Fibroblast of skin of right biceps (primary cell): ENCODE measurements around the gene OR2J2.
"Not testable (repeated sequence)": the region's sequence is repeated elsewhere in the genome, so short reads cannot be mapped to it uniquely, and the experiment has no call there.

Source experiments
- DNase-seq: peaks from one replicate; pipeline ENCODE4 v3.0.0-alpha.2; 2013

OR2J2 gene

DNA sequence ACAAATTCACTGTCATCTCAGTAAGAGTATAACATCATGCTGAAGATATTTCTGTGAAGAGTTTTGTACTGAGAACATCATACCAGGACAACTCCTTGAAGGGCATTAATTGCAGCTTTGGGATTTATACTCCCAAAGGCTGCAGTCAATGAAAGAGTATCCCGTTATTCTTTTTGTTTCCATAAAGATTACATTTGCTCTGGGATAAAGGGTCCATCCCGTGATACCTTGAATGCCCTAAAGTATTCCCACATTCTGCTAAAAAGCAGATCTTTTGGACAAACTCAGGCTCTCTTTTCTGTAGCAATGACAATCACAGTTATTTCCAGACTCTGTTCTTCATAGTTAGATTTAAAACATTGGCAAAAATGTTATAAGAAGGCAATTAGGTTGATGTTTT lies at the start of gene OR2J2:
OR2J2 (plus strand) TSS at position 301 of the 400 bp plus-strand sequence. CDS start 2,729 bp downstream, outside the sequence.
- DNase-seq: not testable (repeated sequence)

DNA sequence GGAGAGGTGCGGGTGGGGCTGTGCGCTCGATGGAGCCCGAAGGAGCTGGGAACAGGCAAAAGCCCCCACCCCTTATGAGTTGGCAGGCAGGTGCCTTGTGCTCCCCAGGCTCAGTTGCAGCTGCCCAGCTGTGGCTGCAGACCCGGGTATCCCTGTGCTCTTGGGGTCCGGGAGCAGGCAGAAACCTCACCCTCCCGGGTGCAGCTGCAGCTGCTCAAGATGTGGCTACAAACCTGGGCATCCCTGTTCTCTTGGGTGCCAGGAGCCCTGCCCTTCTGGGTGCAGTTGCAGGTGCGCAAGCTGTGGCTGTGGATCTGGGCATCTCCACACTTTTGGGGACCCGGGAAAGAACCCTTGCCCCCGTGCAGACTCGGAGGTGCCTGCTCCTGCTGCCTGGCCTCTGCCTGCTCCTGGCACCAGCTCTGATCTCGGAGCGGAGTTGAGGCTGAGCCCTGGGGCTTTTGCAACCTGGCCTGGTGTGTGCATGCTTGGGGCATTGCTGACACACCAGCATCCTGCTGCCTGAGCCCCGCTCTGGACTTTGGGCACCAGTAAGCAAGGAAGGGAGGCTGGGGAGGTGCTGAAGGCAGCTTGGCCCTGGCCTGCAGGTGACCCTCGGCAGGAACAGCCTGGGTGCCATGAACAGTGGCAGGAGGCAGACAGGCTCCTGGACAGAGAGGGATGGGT lies 41.2 kb upstream of the OR2J2 start:
- DNase-seq: no peak

DNA sequence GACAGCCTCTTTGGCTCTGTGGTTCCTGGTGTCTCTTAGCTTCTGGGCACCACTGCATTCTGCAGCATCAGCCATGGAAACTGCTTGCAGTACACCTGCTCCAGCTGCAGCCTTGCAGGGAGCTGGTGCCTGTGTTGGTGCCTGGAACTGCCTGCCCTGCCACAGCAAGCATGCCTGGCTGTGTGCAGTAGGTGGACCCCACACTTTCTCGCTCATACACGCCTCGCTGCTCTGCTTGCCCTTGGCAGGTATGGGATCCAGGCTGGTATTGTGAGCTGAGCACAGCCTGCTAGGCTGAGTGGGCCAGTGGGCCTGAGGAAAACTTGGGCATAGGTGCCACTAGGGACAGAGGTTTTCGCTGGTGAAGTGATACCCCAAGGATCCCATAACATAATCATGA lies 40.1 kb upstream of the OR2J2 start:
- no peak for DNase-seq

DNA sequence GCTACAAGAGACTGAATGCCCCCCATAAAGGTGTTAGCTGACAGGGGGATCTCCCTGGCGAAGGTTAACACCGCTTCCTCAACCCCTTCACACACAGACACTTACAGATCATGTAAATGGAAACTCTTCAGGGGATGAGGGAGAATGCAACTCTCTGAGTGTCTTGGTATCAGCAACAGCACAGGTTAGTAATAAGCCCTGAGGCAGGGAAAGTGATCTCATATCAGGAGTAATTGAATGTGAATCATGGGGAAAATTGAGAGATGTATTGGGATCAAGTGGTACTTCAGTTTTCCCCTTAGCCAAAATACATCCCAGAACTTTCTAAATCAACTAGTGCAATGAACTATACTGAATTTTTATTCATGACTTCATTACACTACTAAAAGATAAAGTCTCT lies 39.0 kb upstream of the OR2J2 start:
- no peak for DNase-seq

DNA sequence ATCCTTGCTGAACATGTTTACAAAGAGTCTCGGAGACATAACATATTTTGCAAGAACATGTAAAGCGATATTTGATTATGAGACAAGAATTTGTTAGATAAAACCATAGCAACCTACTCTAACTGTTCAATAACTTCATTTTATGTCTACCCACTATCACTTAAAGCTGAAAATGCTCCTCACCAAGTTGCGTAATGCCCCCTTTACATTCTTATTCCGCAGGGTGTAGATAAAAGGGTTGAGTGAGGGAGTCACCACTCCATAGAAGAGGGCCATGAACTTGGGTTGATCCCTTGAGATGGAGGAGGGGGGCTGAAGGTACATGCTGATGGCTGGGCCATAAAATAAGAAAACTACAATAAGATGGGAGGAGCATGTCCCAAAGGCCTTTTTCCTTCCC lies 33.0 kb upstream of the OR2J2 start:
- DNase-seq: no peak

DNA sequence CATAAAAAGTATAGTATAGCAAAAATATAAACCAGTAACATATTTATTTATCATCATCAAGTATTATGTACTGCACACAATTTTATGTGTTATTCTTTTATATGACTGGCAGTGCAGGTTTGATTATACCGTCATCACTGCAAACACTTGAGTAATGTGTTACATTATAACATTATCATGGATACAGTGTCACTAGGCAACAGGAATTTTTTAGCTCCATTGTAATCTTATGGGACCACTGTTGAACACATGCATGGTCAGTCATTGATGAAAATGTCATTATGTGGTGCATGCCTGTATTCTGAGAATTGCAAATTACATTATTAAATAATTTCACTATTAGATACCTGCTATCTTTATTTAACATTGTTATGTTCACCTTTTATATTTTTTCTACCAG lies 29.1 kb upstream of the OR2J2 start:
- DNase-seq: no peak

DNA sequence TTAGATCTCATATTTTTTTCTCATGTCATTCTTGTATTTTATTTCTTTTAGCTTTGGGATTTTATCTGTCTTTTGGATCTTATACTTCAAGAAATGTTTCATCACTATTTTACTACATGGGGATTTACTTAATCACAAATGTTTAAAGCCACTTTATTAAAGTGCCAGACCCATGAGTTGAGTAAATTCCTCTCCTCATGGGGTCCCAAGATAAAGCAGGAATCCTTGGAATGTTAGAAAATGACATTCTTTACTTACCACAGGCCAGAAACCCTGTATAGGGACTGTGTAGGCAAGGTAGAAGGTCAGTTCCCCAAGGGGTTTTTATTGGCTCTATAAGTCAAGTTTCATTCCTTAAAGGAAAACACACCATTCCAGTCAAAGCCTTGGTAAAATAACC lies 28.4 kb upstream of the OR2J2 start:
- no peak for DNase-seq

DNA sequence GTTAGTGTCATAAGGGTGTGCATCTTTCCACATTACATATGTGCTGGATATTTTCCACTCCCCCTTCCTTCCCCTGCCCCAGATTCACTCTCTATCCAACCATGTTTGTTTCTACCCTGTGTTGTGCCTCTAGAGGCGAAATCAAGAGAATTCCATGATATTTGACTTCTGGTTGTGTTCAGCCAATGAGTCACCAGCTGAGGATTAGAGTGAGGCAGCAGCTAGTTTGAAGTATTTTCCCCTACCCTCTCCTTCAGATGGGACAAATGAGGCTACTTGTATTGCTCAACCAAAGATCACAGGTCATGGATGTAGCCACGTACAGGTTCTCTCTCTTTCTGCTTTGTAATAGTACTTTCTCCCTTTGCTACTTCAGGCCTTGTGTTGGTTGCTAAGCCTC lies 24.5 kb upstream of the OR2J2 start:
- DNase-seq: no peak

DNA sequence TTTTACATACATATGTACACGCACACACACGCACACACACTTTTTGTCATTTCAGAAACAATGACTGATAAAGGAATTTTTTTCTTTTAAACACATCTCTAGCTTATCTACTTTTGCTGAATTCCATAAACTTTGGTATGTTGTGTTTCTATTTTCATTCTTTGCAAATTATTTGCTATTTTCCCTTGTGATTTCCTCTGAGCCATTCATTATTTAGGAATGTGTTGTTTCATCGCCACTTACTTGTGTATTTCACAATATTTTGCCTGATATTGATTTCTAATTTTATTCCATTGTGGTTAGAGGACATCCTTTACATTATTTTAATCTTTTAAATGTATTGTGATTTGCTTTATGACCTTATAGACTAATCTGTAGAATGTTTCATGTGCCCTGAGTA lies 23.6 kb upstream of the OR2J2 start:
- DNase-seq: no peak

DNA sequence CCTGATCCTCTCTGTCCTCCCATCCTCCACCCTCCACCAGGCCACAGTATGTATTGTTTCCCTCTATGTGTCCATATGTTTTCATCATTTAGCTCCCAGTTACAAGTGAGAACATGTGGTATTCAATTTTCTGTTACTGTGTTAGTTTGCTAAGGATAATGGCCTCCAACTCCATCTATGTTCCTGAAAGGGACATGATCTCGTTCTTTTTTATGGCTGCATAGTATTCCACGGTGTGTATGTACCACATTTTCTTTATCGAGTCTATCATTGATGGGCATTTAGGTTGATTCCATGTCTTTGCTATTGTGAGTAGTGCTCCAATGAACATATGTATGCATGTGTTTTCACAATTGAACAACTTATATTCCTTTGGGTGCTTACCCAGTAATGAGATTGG lies 21.3 kb upstream of the OR2J2 start:
- not testable (repeated sequence) for DNase-seq

DNA sequence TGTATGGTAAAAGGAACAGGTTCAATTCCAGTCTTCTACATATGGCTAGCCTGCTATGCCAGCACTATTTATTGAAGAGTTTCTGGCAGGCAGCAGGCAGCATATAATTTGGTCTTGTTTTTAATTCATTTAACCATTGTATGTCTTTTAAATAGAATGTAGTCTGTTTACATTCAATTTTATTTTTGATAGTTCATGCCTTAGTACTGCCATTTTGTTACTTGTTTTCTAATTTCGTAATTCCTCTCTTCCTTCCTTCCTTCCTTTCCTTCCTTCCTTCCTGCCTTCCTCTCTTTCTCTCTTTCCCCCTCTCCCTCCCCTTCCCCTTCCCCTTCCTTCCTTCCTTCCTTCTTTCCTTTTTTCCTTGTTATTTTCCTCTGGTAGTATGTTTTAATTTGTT lies 17.6 kb upstream of the OR2J2 start:
- no peak for DNase-seq

DNA sequence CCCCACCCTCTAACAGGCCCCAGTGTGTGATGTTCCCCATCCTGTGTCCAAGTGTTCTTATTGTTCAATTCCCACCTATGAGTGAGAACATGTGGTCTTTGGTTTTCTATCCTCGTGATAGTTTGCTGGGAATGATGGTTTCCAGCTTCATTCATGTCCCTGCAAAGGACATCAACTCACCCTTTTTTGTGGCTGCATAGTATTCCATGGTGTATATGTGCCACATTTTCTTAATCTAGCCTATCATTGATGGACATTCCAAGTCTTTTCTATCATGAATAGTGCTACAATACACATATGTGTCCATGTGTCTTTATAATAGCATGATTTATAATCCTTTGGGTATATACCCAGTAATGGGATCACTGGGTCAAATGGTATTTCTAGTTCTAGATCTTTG lies 15.5 kb upstream of the OR2J2 start:
- not testable (repeated sequence) for DNase-seq

DNA sequence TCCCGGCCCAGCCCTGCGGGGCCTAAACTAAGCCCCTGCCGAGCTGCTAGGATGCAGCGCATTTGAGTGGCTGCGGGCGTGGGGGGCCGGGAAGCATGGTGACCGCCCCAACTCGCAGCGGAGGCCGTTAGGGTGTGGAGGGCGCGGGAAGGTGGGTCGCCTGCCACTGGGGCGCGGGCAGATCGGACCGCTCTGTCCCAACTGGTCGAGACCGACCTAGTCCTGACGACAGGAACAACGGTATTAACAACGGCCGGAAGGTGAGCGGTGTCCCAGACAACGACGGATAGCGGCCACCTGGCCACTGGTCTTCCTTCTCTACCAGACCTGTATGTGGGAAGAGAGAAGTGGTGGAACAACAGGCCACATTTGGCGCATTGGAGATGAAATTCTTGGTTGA lies 10.8 kb upstream of the OR2J2 start:
- DNase-seq: not testable (repeated sequence)

DNA sequence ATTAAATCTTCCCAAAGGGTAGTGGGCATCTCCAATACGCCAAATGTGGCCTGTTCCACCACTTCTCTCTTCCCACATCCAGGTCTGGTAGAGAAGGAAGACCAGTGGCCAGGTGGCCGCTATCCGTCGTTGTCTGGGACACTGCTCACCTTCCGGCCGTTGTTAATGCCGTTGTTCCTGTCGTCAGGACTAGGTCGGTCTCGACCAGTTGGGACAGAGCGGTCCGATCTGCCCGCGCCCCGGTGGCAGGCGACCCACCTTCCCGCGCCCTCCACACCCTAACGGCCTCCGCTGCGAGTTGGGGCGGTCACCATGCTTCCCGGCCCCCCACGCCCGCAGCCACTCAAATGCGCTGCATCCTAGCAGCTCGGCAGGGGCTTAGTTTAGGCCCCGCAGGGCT lies 5.1 kb upstream of the OR2J2 start:
- not testable (repeated sequence) for DNase-seq

DNA sequence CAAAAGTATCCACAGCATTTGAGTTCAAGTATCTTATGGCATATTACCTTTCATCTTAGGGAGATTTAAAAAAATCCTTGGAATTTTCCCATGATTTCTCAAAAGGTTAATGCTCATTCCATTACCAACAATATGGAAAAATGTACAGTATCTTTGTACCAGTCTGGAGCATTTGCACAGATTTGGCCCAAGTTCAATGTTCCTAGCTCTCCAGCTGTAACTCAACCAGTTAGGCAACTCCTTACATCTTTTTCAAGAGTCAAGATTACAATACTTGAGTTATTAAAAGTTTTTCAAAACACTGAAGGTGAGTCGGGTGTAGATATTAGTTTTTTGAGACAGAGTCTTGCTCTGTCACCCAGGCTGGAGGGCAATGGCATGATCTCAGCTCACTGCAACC lies 1.0 kb downstream of the OR2J2 start:
- DNase-seq: no peak

DNA sequence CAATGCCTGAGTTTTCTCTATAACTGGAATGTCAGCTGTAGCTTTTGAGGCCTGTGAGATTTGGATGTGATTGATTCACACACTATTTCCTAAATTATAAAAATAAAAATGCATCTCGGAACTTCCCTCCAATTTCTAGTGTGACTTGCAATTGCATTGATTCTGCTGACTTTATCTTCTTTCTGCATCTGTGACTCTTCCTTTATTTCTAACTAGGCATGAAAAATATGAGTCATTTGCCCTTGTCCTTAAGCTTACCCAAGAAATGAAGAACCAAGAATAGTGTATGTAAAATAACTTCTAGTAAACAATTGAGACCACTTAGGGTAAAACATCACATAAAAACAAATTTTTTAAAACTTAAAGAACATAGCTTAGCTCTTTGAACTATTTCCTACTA lies 12.9 kb downstream of the OR2J2 start:
- no peak for DNase-seq

DNA sequence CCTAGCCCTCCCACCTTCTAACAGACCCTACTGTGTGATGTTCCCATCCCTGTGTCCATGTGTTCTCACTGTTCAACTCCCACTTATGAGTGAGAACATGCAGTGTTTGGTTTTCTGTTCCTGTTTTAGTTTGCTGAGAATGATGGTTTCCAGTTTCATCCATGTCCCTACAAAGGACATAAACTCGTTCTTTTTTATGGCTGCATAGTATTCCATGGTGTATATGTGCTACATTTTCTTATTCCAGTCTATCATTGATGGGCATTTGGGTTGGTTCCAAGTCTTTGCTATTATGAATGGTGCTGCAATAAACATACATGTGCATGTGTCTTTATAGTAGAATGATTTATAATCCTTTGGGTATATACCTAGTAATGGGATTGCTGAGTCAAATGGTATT lies 18.0 kb downstream of the OR2J2 start:
- not testable (repeated sequence) for DNase-seq

DNA sequence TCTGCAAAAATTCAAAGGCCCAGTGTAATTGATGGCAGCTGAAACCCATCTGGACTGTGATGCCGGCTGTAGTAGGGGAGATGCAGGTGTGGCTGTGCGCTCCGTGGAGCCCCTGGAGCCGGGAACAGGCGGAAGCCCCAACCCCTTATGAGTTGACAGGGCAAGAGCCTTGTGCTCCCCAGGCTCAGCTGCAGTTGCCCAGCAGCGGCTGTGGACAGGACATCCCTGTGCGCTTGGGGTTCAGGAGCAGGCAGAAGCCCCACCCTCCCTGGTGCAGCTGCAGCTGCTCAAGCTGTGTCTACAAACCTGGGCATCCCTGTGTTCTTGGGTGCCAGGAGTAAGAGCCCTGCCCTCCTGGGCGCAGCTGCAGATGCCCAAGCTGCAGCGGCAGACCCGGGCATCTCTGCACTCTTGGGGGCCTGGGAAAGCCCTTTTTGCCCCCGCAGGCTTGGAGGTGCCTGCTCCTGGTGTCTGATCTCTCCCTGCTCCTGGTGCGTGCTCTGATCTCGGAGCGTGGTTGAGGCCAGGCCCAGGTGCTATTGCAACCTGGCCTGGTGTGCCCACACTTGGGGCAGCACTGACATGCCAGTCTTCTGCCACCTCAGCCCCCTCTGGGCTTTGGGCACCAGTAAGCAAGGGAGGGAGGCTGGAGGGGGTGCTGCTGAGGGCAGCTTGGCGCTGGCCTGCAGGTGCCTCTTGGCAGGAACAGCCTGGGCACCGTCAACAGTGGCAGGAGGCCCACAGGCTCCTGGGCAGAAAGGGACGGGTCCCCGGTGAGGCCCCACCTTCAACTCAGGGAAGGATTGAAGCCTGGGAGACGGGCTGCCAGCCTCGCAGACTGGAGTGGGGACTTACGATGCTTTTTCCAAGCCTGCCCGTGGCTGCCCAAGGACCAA lies 30.3 kb downstream of the OR2J2 start:
- DNase-seq: no peak

DNA sequence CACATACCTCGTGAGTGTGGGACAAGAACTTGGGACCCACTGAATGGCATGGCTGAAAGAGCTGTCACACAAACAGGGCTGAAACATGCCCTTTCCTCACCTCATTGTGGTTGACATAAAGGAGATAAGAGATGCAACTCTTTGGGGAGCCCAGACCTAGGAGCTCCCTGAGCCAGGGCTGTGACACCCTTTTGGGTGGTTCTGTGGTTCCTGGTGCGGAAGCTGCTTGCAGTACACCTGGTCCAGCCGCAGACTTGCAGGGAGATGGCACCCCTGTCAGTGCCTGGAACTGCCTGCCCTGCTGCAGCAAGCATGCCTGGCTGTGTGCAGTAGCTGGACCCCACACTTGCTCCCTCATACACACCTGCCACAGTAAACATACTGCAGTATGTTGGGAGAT lies 31.3 kb downstream of the OR2J2 start:
- DNase-seq: no peak

DNA sequence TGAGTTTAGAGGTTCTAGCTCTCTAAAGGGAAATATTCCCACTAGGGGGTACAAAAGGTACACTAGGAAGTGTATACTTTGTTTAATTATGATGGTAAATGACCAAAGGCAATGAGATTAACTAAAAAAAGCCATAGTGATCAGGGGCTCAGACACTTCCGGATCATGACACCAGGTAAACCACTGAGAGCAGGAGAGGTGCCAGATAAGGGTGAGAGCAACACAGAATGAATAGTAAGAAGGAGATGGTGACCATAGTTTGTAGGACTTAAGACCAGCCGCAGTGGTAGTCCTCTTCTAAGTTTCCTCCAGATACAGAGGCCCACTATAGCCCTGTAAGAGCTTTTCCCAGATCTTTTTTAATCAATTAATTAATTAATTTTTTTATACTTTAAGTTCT lies 40.8 kb downstream of the OR2J2 start:
- no peak for DNase-seq

DNA sequence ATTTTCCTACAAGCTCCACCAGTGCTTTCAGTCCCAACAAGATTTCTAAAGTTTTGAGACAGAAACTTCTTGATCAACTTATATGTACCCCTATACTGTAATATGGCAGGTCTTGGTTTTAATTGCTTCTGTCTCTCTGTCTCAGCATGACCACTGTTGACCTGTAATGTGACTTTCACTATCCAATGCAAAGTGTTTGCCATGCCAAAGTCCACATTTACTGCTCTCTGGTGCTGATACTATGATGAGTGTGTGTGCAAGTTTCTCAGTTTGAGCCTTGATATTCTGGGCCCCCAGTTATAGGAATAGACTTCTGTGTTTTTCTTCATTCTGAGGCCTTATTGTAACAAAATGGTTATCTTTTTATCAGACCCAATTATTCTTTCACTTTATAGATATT lies 45.8 kb downstream of the OR2J2 start:
- DNase-seq: no peak

DNA sequence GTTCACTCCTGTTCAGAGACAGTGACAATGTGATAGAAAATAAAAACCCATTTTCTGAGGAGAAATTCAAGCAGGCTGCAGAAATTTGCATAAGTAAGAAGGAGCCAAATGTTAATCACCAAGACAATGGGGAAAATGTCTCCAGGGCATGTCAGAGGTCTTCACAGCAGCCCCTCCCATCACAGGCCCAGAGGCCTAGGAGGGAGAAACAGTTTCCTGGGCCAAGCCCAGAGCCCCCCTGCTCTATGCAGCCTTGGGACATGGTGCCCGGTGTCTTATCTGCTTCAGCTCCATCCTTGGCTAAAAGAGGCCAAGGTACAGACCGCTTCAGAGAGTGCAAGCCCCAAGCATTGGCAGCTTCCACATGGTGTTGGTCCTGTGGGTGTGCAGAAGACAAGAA lies 46.5 kb downstream of the OR2J2 start:
- DNase-seq: not testable (repeated sequence)

DNA sequence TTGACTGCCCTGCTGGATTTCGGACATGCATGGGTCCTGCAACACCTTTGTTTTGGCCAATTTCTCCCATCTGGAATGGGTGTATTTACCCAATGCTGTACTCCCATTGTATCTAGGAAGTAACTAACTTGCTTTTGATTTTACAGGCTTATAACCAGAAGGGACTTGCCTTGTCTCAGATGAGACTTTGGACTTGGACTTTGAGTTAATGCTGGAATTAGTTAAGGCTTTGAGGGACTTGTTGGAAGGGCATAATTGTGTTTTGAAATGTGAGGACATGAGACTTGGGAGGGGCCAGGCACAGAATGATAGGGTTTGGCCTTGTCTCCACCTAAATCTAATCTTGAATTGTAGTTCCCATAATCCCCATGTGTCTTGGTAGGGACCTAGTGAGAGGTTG lies 47.3 kb downstream of the OR2J2 start:
- not testable (repeated sequence) for DNase-seq
